GM04503 (cell line): ENCODE measurements around the gene MBOAT1.

ENCODE experiments used
- DNase-seq: peaks from one replicate; pipeline ENCODE4 v3.0.0-alpha.2; 2012; ENCODE audit warnings: low read depth

MBOAT1 gene

DNA sequence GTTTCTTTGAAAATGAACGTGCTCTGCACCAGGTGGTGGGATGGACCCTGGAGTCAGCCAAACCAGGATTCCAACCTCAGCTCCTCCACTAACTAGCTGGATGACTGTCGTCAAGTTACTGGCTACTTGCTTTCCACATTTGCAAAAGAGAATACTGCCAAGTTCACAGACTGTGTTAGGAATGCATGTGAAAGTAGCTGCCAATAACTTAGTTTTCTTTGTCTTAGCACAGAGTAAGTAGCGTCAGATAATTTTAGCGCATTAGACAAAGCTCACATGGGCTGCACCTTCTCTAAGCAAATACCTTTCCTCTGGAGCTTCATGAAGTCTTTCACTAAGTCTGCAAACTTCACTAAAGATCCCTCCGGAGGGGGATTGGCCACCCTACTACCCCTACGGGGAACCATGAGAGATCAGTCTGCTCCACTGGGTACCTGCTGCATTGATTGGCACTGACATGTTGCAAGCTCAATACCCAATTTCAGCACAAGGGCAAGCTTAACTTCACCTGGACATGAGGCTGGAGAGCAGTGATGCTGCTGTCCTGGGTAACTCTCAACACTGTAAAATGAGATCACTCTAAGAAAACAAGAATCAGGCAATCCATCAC lies 113.9 kb downstream of the MBOAT1 start:
- peak; percentile 1 for DNase-seq

DNA sequence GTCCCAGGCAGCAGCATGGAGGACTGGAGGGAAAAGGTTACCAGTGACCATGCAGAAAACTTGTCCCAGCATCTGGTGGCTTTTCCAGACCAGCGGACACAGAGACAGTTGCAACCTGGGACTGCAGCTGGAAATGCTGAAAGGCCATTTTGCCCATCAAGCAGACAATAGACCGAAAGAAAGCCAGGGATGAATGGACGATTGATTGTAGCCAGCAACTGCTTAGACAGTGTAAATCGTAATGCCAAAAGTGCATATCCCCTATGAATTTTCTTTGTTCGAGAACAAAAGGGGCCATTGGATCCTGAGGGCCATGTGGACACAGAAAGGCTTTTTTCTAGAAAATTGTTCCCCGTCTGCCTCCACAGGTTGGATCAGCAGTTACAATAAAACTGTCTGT lies 115.7 kb downstream of the MBOAT1 start:
- no peak for DNase-seq

DNA sequence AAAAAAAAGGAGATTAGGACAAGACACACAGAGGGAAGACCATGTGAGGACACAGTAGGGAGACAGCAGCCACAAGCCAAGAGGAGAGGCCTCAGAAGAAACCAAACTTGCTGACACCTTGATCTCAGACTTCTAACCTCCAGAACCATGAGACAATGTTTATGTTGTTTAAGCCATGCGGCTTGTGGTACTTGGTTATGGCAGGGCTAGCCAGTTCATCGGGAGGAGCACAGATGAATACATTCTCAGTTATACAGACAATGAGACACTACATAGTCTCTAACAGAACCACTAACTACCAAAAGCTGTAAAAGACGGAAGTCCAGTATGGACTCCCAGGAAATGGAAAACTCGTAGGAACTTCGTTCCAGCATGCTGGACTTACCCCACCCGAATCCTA lies 116.8 kb downstream of the MBOAT1 start:
- DNase-seq = no peak

DNA sequence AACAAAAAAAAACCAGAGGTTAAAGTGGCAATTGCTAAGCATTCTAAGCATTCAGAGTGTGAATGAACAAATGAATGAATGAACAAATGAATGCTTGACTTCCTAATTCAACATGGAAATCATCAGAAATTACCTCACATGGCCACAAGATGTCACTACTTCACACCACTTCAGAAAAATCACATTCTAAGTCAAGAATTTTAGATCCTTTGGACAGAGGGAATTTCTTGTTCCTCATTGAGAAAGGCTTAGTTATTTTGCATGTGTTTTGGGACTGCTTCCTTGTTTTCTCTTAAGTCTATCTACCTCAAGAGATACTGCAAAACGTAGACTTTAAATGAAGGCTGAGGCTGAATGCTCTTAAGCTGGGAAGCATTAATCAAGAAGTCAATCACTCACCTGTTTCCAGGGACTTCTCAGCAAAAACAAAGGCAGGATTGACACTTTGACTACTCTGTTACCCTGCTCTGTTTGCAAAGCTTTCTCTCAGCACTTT lies 120.2 kb downstream of the MBOAT1 start:
- peak; percentile 17 for DNase-seq

DNA sequence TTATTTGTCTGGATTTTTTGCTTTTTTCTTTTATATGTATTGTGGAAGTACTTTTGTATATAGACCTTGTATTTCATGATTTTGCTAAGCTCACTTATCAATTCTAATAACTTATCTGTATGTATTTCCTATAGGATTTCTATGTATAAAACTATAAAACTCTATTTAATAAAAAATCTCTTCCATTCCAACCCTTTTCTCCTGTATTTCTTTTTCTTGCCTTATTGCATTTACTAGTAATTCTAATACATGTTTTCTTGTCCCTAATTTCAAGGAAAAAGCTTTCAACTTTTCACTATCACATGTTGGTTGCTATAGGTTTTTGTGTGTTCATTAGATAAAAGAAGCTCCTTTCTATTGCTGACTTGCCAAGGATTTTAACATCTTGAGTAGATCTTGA lies 125.3 kb downstream of the MBOAT1 start:
- DNase-seq = no peak

DNA sequence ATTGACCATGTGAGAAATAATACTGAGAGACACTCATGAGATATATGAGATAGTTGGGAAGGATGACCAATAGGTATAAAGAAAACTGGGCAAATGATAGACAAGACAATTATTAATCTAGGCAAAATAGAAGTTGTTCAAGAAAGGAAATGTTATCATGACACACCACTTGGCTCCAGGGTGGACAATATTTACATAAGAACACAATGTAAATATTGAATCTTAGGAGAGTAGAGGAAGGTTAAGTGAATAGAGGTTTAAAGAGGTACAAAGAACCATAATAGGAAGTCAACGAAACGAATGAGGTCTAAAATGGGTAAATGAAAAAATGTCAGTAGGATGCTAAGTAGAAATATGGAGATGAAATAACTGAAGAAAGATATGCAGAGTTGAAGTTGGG lies 126.5 kb downstream of the MBOAT1 start:
- DNase-seq = no peak

DNA sequence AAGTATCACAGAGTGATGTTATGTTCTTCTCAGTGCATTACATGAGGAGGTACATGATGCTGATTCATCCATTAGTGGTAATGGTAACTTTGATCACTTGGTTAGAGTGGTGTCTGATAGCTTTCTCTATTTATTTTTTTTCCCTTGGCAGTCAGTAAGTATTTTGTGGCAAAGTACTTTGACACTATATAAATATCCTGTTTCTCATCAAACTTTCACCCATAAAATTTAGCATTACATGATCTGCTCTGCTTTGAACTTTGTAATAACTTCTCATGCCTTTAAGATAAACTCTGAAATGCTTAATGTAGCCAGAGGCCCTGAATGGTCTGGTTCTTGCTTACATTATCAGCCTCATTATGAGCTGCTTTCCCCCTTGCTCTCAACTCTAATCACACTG lies 127.9 kb downstream of the MBOAT1 start:
- no peak for DNase-seq

- DNase-seq = no peak
Measured at GRCh38 chr6:20071998-20072397, 140.3 kb downstream of the MBOAT1 start.

GRCh38 chr6:20070047-20070446 lies 142.2 kb downstream of the MBOAT1 start:
- no peak for DNase-seq

DNA sequence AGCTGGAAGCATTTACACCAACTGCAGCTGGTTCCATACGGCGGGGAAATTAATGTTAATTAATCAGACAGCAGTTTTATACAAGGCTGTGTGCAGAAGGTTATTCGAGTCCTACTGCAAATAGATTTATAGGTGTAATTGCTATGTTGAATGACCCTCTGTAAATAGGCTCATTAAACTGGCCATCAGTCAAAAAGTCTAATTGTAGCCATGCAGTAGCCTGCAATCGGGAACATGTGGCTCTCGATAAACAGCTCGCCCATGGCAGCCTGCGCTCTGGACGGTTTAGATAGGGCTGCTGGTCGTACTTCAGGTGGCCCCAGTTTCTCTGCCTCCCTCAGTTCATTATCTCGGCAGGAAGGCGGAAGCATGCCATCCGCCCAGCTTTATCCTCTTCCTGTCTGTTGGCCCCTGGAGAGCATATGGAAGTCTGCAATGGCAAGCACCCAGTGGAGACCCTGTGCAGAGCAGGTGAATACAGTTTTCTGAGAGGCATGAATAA lies 143.2 kb downstream of the MBOAT1 start:
- no peak for DNase-seq

DNA sequence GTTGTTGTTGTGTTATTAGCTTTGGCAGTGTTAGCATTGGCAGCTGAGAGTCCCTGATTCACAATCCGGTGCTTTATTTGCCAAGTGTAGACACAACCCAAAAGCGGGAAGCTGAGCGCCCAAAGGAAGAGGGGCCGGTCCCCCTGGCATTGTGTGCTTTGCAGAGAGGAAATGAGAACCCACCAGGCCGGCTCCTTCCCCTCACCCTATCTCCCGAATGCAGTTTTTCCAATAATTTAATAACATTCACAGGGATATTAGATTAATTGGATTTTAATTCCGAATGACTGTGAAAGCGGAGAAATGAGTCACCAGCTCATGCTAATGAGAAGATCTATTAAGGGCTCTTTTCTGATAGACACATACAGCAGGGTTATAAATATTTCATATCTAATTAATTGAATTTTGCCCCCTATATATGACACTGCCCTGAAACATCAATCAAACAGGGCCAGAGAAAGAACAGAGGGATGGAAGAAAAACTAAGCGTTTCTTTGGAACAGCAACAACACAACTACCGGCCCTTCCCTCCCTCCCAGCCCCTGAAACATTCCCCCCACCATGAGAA lies 143.8 kb downstream of the MBOAT1 start:
- no peak for DNase-seq

DNA sequence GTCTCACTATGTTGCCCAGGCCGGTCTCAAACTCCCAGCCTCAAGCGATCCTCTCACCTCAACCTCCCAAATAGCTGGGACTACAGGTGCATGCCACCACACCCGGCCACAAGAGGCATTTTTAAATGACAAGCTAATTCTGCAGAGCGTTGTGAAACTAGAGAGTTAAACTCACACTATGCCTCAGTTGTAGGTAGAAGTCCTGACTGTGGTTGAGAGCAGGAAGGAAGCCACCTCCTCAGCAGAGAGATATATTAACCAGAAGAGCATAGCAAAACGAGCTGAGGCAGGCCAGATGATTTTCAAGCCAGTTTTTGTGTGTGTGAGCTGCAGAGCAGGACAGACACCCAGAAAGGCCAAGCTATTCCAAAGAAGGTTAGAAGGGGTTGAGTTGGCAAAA lies 150.3 kb downstream of the MBOAT1 start:
- DNase-seq = no peak

- no peak for DNase-seq
Measured at GRCh38 chr6:20060252-20060651, 152.0 kb downstream of the MBOAT1 start.

- no peak for DNase-seq
Measured at GRCh38 chr6:20058912-20059311, 153.4 kb downstream of the MBOAT1 start.

GRCh38 chr6:20058121-20058905 lies 154.0 kb downstream of the MBOAT1 start:
- DNase-seq = no peak

DNA sequence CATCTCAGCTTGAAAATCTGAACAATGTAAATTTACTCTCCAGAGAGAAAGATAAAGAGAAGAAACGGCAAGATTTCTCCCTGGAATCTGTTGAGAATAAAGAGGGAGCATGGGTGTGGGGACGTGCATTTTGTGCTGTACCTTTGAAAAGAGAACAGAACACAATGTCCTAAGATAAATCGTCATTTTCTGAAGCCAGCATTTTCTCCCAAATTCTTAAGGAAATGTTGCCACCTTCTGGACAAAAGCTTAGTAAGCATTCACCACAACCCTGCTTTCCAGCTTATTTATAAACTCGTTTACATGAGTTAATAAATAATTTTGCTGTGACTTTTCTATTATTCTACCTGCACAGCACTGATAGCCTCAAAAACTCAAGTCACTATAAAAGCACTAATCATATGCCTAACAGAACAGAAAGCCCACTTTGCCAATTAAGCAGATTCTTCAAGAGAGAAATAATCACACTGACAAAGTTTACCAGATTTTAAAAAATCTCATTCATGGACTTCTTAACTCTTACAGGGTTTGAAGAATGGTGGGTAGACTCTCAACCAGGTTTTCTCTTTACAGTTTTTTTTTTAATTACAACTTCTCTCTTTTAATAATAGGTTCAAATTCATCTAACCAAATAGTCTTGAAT lies 155.8 kb downstream of the MBOAT1 start:
- peak; percentile 9 for DNase-seq

DNA sequence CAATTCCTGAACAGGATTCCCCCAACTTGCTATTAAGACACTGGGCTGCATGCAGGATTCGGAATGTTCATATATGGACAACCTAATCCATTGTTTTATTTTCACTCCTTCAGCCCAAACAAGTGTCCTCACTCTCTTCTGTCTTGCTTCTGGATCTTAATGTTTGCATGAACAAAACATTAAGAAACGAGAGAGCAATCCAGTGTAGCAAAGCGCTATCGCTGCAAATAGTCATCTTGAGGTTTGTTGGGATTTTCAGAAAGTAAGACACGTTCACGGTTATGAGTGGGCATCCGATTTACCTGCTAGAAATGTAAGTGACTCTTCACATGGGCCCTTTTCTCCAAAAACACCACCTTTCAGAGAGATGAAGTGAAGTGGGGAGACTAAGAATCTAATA lies 156.4 kb downstream of the MBOAT1 start:
- DNase-seq = no peak
